Hematopoietic multipotent progenitor cell treated with erythropoietin and hydrocortisone succinate and interleukin-3 and kit ligand, for 15 days (in vitro differentiated cells): ENCODE measurements around the gene FBXL17.

Experiments
- DNase-seq: peaks from one replicate; pipeline ENCODE4 v3.0.0-alpha.2; 2015; ENCODE audit warnings: low spot score

The FBXL17 gene

GRCh38 chr5:107900721-107901120 is 481.2 kb downstream of the FBXL17 start:
- DNase-seq, result no peak

GRCh38 chr5:107894361-107894760 is 487.5 kb downstream of the FBXL17 start:
- DNase-seq, result no peak

GRCh38 chr5:107893642-107894041 is 488.3 kb downstream of the FBXL17 start:
- DNase-seq, result no peak

GRCh38 chr5:107889387-107889786 is 492.5 kb downstream of the FBXL17 start:
- DNase-seq, result no peak

- no peak for DNase-seq
Observed at GRCh38 chr5:107888541-107888940, 493.4 kb downstream of the FBXL17 start.

GRCh38 chr5:107887166-107887943 is 494.5 kb downstream of the FBXL17 start:
- no peak for DNase-seq

GRCh38 chr5:107885601-107886000 is 496.3 kb downstream of the FBXL17 start:
- no peak for DNase-seq

- DNase-seq, result no peak
Observed at GRCh38 chr5:107884871-107885270, 497.0 kb downstream of the FBXL17 start.

- no peak for DNase-seq
Observed at GRCh38 chr5:107878661-107879060, 503.2 kb downstream of the FBXL17 start.

- DNase-seq, result no peak
Observed at GRCh38 chr5:107876906-107877305, 505.0 kb downstream of the FBXL17 start.

- DNase-seq, result no peak
Observed at GRCh38 chr5:107876261-107876660, 505.6 kb downstream of the FBXL17 start.

GRCh38 chr5:107875833-107876232 is 506.1 kb downstream of the FBXL17 start:
- DNase-seq, result no peak

GRCh38 chr5:107874795-107875194 is 507.1 kb downstream of the FBXL17 start:
- DNase-seq, result no peak

GRCh38 chr5:107873877-107874276 is 508.0 kb downstream of the FBXL17 start:
- DNase-seq, result no peak

GRCh38 chr5:107871023-107871422 is 510.9 kb downstream of the FBXL17 start:
- no peak for DNase-seq

- DNase-seq, result no peak
Observed at GRCh38 chr5:107869438-107870115, 512.3 kb downstream of the FBXL17 start.

- no peak for DNase-seq
Observed at GRCh38 chr5:107868650-107869409, 513.1 kb downstream of the FBXL17 start.

- DNase-seq, result no peak
Observed at GRCh38 chr5:107867266-107867665, 514.6 kb downstream of the FBXL17 start.

GRCh38 chr5:107864793-107865192 is 517.1 kb downstream of the FBXL17 start:
- DNase-seq, result no peak

- no peak for DNase-seq
Observed at GRCh38 chr5:107863125-107863524, 518.8 kb downstream of the FBXL17 start.

GRCh38 chr5:107861565-107861964 is 520.3 kb downstream of the FBXL17 start:
- DNase-seq, result no peak

GRCh38 chr5:107860044-107860443 is 521.9 kb downstream of the FBXL17 start:
- no peak for DNase-seq

GRCh38 chr5:107858788-107859187 is 523.1 kb downstream of the FBXL17 start:
- no peak for DNase-seq
